ENCODE measurements around the gene SEPHS2.

GRCh38 chr16:30444231-30445148 is 1.2 kb downstream of the SEPHS2 start:
- no peak for TF ChIP-seq CTCF (conservative IDR thresholded peaks at IDR 0.05; ENCODE audit: low read depth, low read length)
- TF ChIP-seq EZH2 (IDR thresholded peaks at IDR 0.05; ENCODE audit: low read length, unreplicated experiment): no peak
